ENCODE measurements around the gene TGOLN2. TPM values are rescaled to one million over a fixed set of nuclear protein-coding genes. Genes with fewer than 3 reads are reported as not detected.

The TGOLN2 gene
- total RNA-seq, 1 donor from 2014 or later: 65.5 TPM

GRCh38 chr2:85283641-85284040 lies 44.1 kb downstream of the TGOLN2 start:
- Mint-ChIP-seq H3K4me3 (ENCODE audit: low read depth) (no peak overlapping the region), H3K4me1 (ENCODE audit: low read depth) (peaks cover 18% of the 10 kb centered on the region), H3K27ac (no peak overlapping the region), H3K36me3 (ENCODE audit: insufficient read depth) (peaks cover 11% of the 10 kb centered on the region), H3K9me3 (ENCODE audit: low read depth) (no peaks in the 10 kb centered on the region), H3K27me3 (no peaks in the 10 kb centered on the region)
- DNase-seq (ENCODE audit: low spot score, unreplicated experiment): no peak
- no peak for TF ChIP-seq CTCF (IDR thresholded peaks at IDR 0.05; ENCODE audit: unreplicated experiment)

GRCh38 chr2:85282914-85283313 lies 44.9 kb downstream of the TGOLN2 start:
- no peak for DNase-seq (ENCODE audit: low spot score, unreplicated experiment)
- peaks cover 18% of the 10 kb centered on the region for H3K4me1 Mint-ChIP-seq (ENCODE audit: low read depth)
- no peaks in the 10 kb centered on the region for H3K27me3 Mint-ChIP-seq
- H3K27ac Mint-ChIP-seq: no peak overlapping the region
- no peak overlapping the region for H3K4me3 Mint-ChIP-seq (ENCODE audit: low read depth)
- no peak for TF ChIP-seq CTCF (IDR thresholded peaks at IDR 0.05; ENCODE audit: unreplicated experiment)
- peaks cover 10% of the 10 kb centered on the region for H3K36me3 Mint-ChIP-seq (ENCODE audit: insufficient read depth)
- H3K9me3 Mint-ChIP-seq (ENCODE audit: low read depth): no peaks in the 10 kb centered on the region

GRCh38 chr2:85281553-85281952 lies 46.2 kb downstream of the TGOLN2 start:
- H3K9me3 Mint-ChIP-seq (ENCODE audit: low read depth): no peaks in the 10 kb centered on the region
- peaks cover 22% of the 10 kb centered on the region for H3K4me1 Mint-ChIP-seq (ENCODE audit: low read depth)
- H3K27ac Mint-ChIP-seq: peak overlapping the region; percentile 80
- no peak for DNase-seq (ENCODE audit: low spot score, unreplicated experiment)
- TF ChIP-seq CTCF (IDR thresholded peaks at IDR 0.05; ENCODE audit: unreplicated experiment): no peak
- no peak overlapping the region for H3K4me3 Mint-ChIP-seq (ENCODE audit: low read depth)
- H3K27me3 Mint-ChIP-seq: no peaks in the 10 kb centered on the region
- H3K36me3 Mint-ChIP-seq (ENCODE audit: insufficient read depth): peaks cover 4% of the 10 kb centered on the region

GRCh38 chr2:85278361-85278760 lies 49.4 kb downstream of the TGOLN2 start:
- peaks cover under 1% of the 10 kb centered on the region for H3K36me3 Mint-ChIP-seq (ENCODE audit: insufficient read depth)
- H3K9me3 Mint-ChIP-seq (ENCODE audit: low read depth): no peaks in the 10 kb centered on the region
- no peak for TF ChIP-seq CTCF (IDR thresholded peaks at IDR 0.05; ENCODE audit: unreplicated experiment)
- H3K27ac Mint-ChIP-seq: no peak overlapping the region
- no peak overlapping the region for H3K4me3 Mint-ChIP-seq (ENCODE audit: low read depth)
- DNase-seq (ENCODE audit: low spot score, unreplicated experiment): no peak
- no peaks in the 10 kb centered on the region for H3K27me3 Mint-ChIP-seq
- H3K4me1 Mint-ChIP-seq (ENCODE audit: low read depth): peaks cover 28% of the 10 kb centered on the region

GRCh38 chr2:85277416-85278158 lies 50.2 kb downstream of the TGOLN2 start:
- Mint-ChIP-seq H3K36me3 (ENCODE audit: insufficient read depth) (no peaks in the 10 kb centered on the region), H3K27ac (no peak overlapping the region), H3K4me1 (ENCODE audit: low read depth) (peaks cover 32% of the 10 kb centered on the region), H3K4me3 (ENCODE audit: low read depth) (no peak overlapping the region), H3K9me3 (ENCODE audit: low read depth) (no peaks in the 10 kb centered on the region), H3K27me3 (no peaks in the 10 kb centered on the region)
- DNase-seq (ENCODE audit: low spot score, unreplicated experiment): no peak
- no peak for TF ChIP-seq CTCF (IDR thresholded peaks at IDR 0.05; ENCODE audit: unreplicated experiment)
